Stomach smooth muscle (tissue), 2 donors: ENCODE measurements around the gene OTUD1.
A peak's percentile ranks its signal among the peaks of the same experiment; 100 is the strongest.

Experiments used
- H3K27ac ChIP-seq: one replicate; pipeline ENCODE4 v1.7.0; 2013; ENCODE audit warnings: mild to moderate bottlenecking, low read length, inconsistent platforms
- H3K27me3 ChIP-seq, 2 donors: one replicate each; pipeline ENCODE4 v1.7.0; 2013; ENCODE audit warnings: low read length in 2 of 2; ENCODE audit not compliant: insufficient read depth in 2 of 2, control insufficient read depth in 1 of 2
- H3K36me3 ChIP-seq, 2 donors: one replicate each; pipeline ENCODE4 v1.7.0; 2013; ENCODE audit warnings: low read length in 2 of 2; ENCODE audit not compliant: control insufficient read depth in 2 of 2, insufficient read depth in 2 of 2
- H3K4me1 ChIP-seq: one replicate; pipeline ENCODE4 v1.7.0; 2013; ENCODE audit warnings: low read length; ENCODE audit not compliant: control insufficient read depth, insufficient read depth
- H3K4me3 ChIP-seq, 2 donors: one replicate each; pipeline ENCODE4 v1.7.0; 2013; ENCODE audit warnings: low read length in 2 of 2
- H3K9ac ChIP-seq, 2 donors: one replicate each; pipeline ENCODE4 v1.7.0; 2013; ENCODE audit warnings: low read length in 2 of 2, mild to moderate bottlenecking in 1 of 2
- H3K9me3 ChIP-seq, 2 donors: one replicate each; pipeline ENCODE4 v1.7.0; 2013; ENCODE audit warnings: low read length in 2 of 2; ENCODE audit not compliant: control insufficient read depth in 2 of 2
- donor health status: healthy.
- donor health status: Pancreatic carcinoma.

OTUD1 gene

GRCh38 chr10:23421397-23421796 is 17.5 kb upstream of the OTUD1 start:
- H3K9ac ChIP-seq = no peak overlapping the region
- no peak overlapping the region for H3K4me3 ChIP-seq
- H3K27ac ChIP-seq = no peak overlapping the region
- no peaks in the 10 kb centered on the region for H3K36me3 ChIP-seq
- H3K9me3 ChIP-seq = no peaks in the 10 kb centered on the region
- H3K4me1 ChIP-seq = no peaks in the 10 kb centered on the region
- H3K27me3 ChIP-seq = no peaks in the 10 kb centered on the region

GRCh38 chr10:23422003-23422411 is 16.9 kb upstream of the OTUD1 start:
- Histone ChIP-seq H3K27ac (no peak overlapping the region), H3K27me3 (no peaks in the 10 kb centered on the region), H3K4me3 (no peak overlapping the region), H3K9ac (no peak overlapping the region), H3K4me1 (no peaks in the 10 kb centered on the region), H3K36me3 (no peaks in the 10 kb centered on the region), H3K9me3 (no peaks in the 10 kb centered on the region)

DNA sequence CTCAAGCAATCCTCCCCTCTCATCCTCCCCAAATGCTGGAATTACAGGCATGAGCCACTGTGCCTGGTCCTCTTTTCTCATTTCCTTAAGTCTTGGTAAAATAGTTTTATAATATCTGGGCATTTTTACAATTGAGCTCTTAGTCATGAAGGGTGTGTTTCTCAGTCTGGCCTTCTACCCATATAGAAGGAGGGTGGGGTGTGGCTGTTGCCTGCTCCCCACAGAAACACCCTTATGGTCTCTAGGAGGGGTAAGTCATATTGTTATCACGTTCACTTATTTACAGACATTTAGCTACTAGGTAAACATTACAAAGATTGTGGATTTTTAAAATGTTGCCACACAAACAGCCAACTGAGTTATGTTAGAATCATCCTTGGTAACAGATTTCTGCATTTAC is 6.7 kb upstream of the OTUD1 start:
- Histone ChIP-seq H3K9me3 (no peaks in the 10 kb centered on the region), H3K27me3 (no peaks in the 10 kb centered on the region), H3K9ac (no peak overlapping the region), H3K4me3 (no peak overlapping the region), H3K36me3 (no peaks in the 10 kb centered on the region), H3K4me1 (no peaks in the 10 kb centered on the region), H3K27ac (no peak overlapping the region)

- Histone ChIP-seq H3K27ac (no peak overlapping the region), H3K27me3 (no peaks in the 10 kb centered on the region), H3K9me3 (no peaks in the 10 kb centered on the region), H3K4me1 (no peaks in the 10 kb centered on the region), H3K4me3 (no peak overlapping the region), H3K36me3 (no peaks in the 10 kb centered on the region), H3K9ac (no peak overlapping the region)
Observed at GRCh38 chr10:23432639-23433038, 6.2 kb upstream of the OTUD1 start.

- Histone ChIP-seq H3K27me3 (no peaks in the 10 kb centered on the region), H3K9me3 (no peaks in the 10 kb centered on the region), H3K36me3 (no peaks in the 10 kb centered on the region), H3K27ac (no peak overlapping the region), H3K9ac (no peak overlapping the region), H3K4me1 (no peaks in the 10 kb centered on the region), H3K4me3 (no peak overlapping the region)
Observed at GRCh38 chr10:23433701-23434100, 5.2 kb upstream of the OTUD1 start.

GRCh38 chr10:23435378-23435777 is 3.5 kb upstream of the OTUD1 start:
- Histone ChIP-seq H3K36me3 (no peaks in the 10 kb centered on the region), H3K9me3 (no peaks in the 10 kb centered on the region), H3K27me3 (no peaks in the 10 kb centered on the region), H3K9ac (no peak overlapping the region), H3K27ac (no peak overlapping the region), H3K4me3 (no peak overlapping the region), H3K4me1 (no peaks in the 10 kb centered on the region)

DNA sequence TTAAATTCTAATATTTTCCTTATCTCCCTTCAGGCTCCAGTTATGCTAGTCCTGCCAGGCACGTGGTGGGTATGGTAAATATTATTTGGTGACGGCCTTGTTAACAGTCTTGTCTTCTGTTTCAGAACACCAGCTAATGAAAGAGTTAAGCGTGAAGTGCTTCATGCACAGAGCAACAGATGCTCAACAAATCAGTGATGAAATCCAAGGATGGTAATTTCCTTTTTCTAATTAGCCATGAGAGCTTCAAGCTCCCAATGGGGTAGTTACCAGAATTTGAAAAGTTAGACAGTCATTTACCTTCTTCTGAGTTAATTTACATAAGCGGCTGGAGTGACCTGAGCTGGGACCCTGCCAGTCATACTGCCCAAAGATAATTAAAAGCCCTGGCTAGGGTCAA is 1.9 kb upstream of the OTUD1 start:
- H3K9ac ChIP-seq = no peak overlapping the region
- peaks cover 2% of the 10 kb centered on the region for H3K4me1 ChIP-seq
- no peaks in the 10 kb centered on the region for H3K27me3 ChIP-seq
- H3K36me3 ChIP-seq = no peaks in the 10 kb centered on the region
- no peak overlapping the region for H3K4me3 ChIP-seq
- H3K9me3 ChIP-seq = no peaks in the 10 kb centered on the region
- H3K27ac ChIP-seq = no peak overlapping the region

GRCh38 chr10:23437963-23438546 is 820 bp upstream of the OTUD1 start:
- H3K4me1 ChIP-seq = peaks cover 7% of the 10 kb centered on the region
- no peak overlapping the region for H3K27ac ChIP-seq
- no peaks in the 10 kb centered on the region for H3K27me3 ChIP-seq
- no peaks in the 10 kb centered on the region for H3K9me3 ChIP-seq
- peak overlapping the region; percentile 55 to 59 for H3K9ac ChIP-seq
- no peaks in the 10 kb centered on the region for H3K36me3 ChIP-seq
- peak overlapping the region; percentile 73 to 81 for H3K4me3 ChIP-seq

DNA sequence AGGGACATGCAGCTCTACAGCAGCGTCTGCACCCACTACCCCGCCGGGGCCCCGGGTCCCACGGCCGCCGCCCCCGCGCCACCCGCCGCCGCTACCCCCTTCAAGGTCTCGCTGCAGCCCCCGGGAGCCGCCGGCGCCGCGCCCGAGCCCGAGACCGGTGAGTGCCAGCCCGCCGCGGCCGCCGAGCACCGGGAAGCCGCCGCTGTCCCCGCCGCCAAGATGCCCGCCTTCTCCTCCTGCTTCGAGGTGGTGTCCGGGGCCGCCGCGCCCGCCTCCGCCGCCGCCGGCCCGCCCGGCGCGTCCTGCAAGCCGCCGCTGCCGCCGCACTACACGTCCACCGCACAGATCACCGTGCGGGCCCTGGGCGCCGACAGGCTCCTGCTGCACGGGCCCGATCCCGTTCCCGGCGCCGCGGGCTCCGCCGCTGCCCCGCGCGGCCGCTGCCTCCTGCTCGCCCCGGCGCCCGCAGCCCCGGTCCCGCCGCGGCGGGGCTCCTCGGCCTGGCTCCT is 631 bp downstream of the OTUD1 start:
- Histone ChIP-seq H3K27me3 (no peaks in the 10 kb centered on the region), H3K4me1 (peaks cover 7% of the 10 kb centered on the region), H3K9me3 (no peaks in the 10 kb centered on the region), H3K27ac (peak overlapping the region; percentile 55), H3K36me3 (no peaks in the 10 kb centered on the region), H3K4me3 (peak overlapping the region; percentile 53 to 88), H3K9ac (peak overlapping the region; percentile 76 to 80)

GRCh38 chr10:23439961-23440889 is 1.4 kb downstream of the OTUD1 start:
- peak overlapping the region; percentile 88 to 89 for H3K4me3 ChIP-seq
- no peaks in the 10 kb centered on the region for H3K36me3 ChIP-seq
- no peaks in the 10 kb centered on the region for H3K9me3 ChIP-seq
- H3K27me3 ChIP-seq = no peaks in the 10 kb centered on the region
- peak overlapping the region; percentile 24 for H3K27ac ChIP-seq
- H3K9ac ChIP-seq = peak overlapping the region; percentile 76 to 80
- peaks cover 7% of the 10 kb centered on the region for H3K4me1 ChIP-seq

- Histone ChIP-seq H3K36me3 (no peaks in the 10 kb centered on the region), H3K9ac (peak overlapping the region; percentile 76 to 80), H3K4me3 (peak overlapping the region; percentile 88 to 89), H3K9me3 (no peaks in the 10 kb centered on the region), H3K27me3 (no peaks in the 10 kb centered on the region), H3K4me1 (peaks cover 7% of the 10 kb centered on the region), H3K27ac (no peak overlapping the region)
Observed at GRCh38 chr10:23441251-23441650, 2.4 kb downstream of the OTUD1 start.
